WI38 (cell line): ENCODE measurements around the gene LAMA3.

ENCODE experiments used
- H3K4me3 ChIP-seq: 2 replicates; pipeline ENCODE4 v1.5.1; 2011; ENCODE audit warnings: low read depth, mild to moderate bottlenecking, control low read depth, low read length
- CTCF ChIP-seq: IDR thresholded peaks from 2 replicates; pipeline ENCODE4 v1.5.1; 2012; ENCODE audit warnings: low read depth, mild to moderate bottlenecking, control low read depth, low read length

The LAMA3 gene

GRCh38 chr18:23800902-23801301 lies 111.6 kb downstream of the LAMA3 start:
- H3K4me3 ChIP-seq, result no peak overlapping the region
- no peak for TF ChIP-seq CTCF

GRCh38 chr18:23802817-23803216 lies 113.6 kb downstream of the LAMA3 start:
- no peak overlapping the region for H3K4me3 ChIP-seq
- TF ChIP-seq CTCF, result no peak

GRCh38 chr18:23803755-23804154 lies 114.5 kb downstream of the LAMA3 start:
- no peak overlapping the region for H3K4me3 ChIP-seq
- TF ChIP-seq CTCF, result no peak

- TF ChIP-seq CTCF, result no peak
- no peak overlapping the region for H3K4me3 ChIP-seq
Measured at GRCh38 chr18:23805898-23806297, 116.6 kb downstream of the LAMA3 start.

GRCh38 chr18:23809415-23809814 lies 120.2 kb downstream of the LAMA3 start:
- H3K4me3 ChIP-seq, result no peak overlapping the region
- no peak for TF ChIP-seq CTCF

GRCh38 chr18:23810396-23810795 lies 121.1 kb downstream of the LAMA3 start:
- no peak overlapping the region for H3K4me3 ChIP-seq
- TF ChIP-seq CTCF, result no peak

GRCh38 chr18:23811176-23811575 lies 121.9 kb downstream of the LAMA3 start:
- no peak for TF ChIP-seq CTCF
- no peak overlapping the region for H3K4me3 ChIP-seq
